Measurements from ENCODE around the gene SUFU. TPM values are rescaled to one million over a fixed set of nuclear protein-coding genes. Genes with fewer than 3 reads are reported as not detected.

The SUFU gene
- total RNA-seq, 1 donor from 2014 or later: 12.5 TPM

DNA sequence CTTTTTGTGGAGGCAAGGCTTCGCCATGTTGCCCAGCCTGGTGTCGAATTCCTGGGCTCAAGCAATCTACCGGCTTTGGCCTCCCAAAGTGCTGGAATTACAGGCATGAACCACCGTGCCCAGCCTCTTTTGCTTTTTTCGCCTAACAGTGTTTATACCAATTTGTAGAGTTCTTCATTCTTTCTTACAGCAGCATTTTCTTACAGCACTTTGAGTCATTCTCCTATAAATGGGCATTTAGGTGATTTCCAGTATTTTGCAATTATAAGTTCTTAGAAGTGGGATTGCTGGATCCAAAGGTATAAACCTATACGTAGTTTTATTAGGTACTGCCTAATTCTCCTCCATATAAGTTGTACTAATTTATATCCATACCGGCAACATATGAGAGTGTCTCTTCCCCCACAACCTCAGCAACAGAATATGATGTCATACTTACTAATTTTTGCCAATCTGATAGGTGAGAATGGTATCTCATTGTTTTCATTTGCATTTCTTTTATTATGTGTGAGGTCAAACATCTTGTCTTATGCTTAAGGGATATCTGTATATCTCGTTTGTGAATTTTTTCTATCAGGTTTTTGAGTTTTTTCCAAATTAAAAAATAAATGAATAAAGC, 39.1 kb downstream of the SUFU start:
- no peak for DNase-seq (ENCODE audit: extremely low spot score in 2 of 2)
- Histone ChIP-seq H3K27me3 (no peaks in the 10 kb centered on the region), H3K4me1 (peaks cover 21% of the 10 kb centered on the region), H3K4me3 (no peak overlapping the region), H3K36me3 (no peaks in the 10 kb centered on the region), H3K27ac (no peak overlapping the region), H3K9me3 (no peaks in the 10 kb centered on the region)
- TF ChIP-seq POLR2A (IDR thresholded peaks at IDR 0.05) (no peak), POLR2AphosphoS5 (IDR thresholded peaks at IDR 0.05; ENCODE audit: insufficient read depth in 1 of 2, low read depth in 1 of 2) (no peak)
- TF ChIP-seq, protein P1, sequence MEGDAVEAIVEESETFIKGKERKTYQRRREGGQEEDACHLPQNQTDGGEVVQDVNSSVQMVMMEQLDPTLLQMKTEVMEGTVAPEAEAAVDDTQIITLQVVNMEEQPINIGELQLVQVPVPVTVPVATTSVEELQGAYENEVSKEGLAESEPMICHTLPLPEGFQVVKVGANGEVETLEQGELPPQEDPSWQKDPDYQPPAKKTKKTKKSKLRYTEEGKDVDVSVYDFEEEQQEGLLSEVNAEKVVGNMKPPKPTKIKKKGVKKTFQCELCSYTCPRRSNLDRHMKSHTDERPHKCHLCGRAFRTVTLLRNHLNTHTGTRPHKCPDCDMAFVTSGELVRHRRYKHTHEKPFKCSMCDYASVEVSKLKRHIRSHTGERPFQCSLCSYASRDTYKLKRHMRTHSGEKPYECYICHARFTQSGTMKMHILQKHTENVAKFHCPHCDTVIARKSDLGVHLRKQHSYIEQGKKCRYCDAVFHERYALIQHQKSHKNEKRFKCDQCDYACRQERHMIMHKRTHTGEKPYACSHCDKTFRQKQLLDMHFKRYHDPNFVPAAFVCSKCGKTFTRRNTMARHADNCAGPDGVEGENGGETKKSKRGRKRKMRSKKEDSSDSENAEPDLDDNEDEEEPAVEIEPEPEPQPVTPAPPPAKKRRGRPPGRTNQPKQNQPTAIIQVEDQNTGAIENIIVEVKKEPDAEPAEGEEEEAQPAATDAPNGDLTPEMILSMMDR (IDR thresholded peaks at IDR 0.05): no peak
- intact Hi-C loops (cut with DNase I): no loop called here

DNA sequence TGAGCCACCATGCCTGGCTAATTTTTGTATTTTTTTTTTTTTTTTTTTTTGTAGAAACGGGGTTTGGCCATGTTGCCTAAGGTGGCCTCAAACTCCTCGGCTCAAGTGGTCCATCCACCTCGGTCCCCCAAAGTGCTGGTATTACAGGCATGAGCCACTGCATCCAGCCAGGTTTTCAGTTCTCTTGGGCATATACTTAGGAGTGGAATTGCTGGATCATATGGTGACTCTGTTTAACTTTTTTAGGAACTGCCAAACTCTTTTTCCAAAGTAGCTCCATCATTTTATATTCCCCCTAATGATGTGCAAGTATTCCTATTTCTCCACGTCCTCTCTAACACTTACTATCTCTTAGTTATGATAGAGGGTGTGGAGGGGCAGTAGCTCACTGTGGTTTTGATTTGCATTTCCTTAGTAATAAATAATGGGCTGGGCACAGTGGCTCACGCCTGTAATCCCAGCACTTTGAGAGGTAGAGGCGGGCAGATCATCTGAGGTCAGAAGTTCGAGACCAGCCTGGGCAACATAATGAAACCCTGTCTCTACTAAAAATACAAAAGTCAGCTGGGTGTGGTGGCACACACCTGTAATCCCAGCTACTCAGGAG, 41.6 kb downstream of the SUFU start:
- intact Hi-C loops (cut with DNase I): no loop called here
- H3K9me3 ChIP-seq: no peaks in the 10 kb centered on the region
- no peaks in the 10 kb centered on the region for H3K27me3 ChIP-seq
- no peak overlapping the region for H3K27ac ChIP-seq
- no peak for DNase-seq (ENCODE audit: extremely low spot score in 2 of 2)
- TF ChIP-seq POLR2AphosphoS5 (IDR thresholded peaks at IDR 0.05; ENCODE audit: insufficient read depth in 1 of 2, low read depth in 1 of 2) (no peak), POLR2A (IDR thresholded peaks at IDR 0.05) (no peak)
- TF ChIP-seq, protein P1 (IDR thresholded peaks at IDR 0.05): no peak
- peaks cover 21% of the 10 kb centered on the region for H3K4me1 ChIP-seq
- H3K36me3 ChIP-seq: no peaks in the 10 kb centered on the region
- no peak overlapping the region for H3K4me3 ChIP-seq

DNA sequence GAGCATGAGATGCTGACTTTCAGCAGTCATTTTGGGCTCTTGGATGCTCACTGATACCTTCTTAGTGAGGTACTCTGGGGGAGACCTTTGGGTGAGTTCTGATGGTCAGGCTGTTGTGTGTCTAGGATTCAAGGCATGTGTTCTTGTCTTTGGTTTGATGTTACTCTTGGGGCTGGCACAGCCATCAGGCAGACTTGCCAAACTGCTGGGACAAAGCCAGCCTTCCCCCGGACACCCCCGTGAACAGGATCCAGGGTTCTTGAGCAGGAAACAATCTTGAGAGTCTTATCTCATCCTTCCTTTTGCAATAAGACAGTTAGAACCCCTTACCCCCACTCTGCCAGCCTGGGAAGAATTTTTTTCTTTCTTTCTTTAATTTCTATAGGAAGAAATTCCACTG, 42.2 kb downstream of the SUFU start:
- H3K4me1 ChIP-seq: peaks cover 21% of the 10 kb centered on the region
- TF ChIP-seq POLR2A (IDR thresholded peaks at IDR 0.05) (no peak), POLR2AphosphoS5 (IDR thresholded peaks at IDR 0.05; ENCODE audit: insufficient read depth in 1 of 2, low read depth in 1 of 2) (no peak)
- TF ChIP-seq, protein P1 (IDR thresholded peaks at IDR 0.05): no peak
- no peak for DNase-seq (ENCODE audit: extremely low spot score in 2 of 2)
- no peak overlapping the region for H3K27ac ChIP-seq
- no peak overlapping the region for H3K4me3 ChIP-seq
- H3K9me3 ChIP-seq: no peaks in the 10 kb centered on the region
- H3K27me3 ChIP-seq: no peaks in the 10 kb centered on the region
- intact Hi-C loops (cut with DNase I): no loop called here
- H3K36me3 ChIP-seq: peaks cover 0 to 4% of the 10 kb centered on the region in 2 donors

DNA sequence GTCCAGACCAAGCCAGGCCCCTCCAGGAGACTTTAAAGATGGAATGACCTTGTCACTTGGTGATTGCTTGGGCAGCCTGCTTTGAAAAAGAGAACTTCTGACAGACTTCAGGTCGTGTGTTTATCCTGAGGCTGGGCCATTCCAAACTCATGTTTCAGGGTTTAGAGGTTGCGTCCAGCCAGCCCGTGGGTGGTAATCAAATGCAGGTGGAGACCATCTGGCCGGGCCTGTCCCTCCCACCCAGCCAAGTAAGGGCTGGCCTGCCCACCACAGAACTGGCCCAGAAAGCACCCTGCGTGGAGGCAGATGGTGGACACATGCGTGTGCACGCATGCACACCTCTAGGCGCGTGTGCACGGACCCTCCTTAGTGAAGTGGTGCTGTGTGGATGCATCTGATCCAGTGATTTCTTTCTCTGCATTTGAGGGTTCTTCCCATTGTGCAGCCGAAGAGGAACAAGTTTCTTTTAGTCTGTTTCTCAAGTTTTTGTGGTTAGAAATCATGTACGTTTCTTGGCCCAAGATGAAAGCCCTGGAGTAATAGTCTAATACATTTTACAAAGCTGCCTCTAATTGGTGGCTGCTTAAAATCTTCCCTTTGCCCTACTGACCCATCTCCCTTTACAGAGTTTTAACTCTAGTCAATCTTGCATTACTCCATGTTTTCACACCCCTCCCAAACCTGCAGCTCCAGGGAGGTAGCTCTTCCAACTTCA, 43.0 kb downstream of the SUFU start:
- Histone ChIP-seq H3K4me3 (no peak overlapping the region), H3K27ac (no peak overlapping the region), H3K4me1 (peaks cover 21% of the 10 kb centered on the region), H3K27me3 (no peaks in the 10 kb centered on the region), H3K9me3 (no peaks in the 10 kb centered on the region), H3K36me3 (peaks cover 0 to 6% of the 10 kb centered on the region in 2 donors)
- intact Hi-C loops (cut with DNase I): no loop called here
- no peak for TF ChIP-seq POLR2A (IDR thresholded peaks at IDR 0.05)
- TF ChIP-seq POLR2AphosphoS5 (IDR thresholded peaks at IDR 0.05; ENCODE audit: insufficient read depth in 1 of 2, low read depth in 1 of 2): peak in 1 of 2 donors; percentile 35
- no peak for DNase-seq (ENCODE audit: extremely low spot score in 2 of 2)

DNA sequence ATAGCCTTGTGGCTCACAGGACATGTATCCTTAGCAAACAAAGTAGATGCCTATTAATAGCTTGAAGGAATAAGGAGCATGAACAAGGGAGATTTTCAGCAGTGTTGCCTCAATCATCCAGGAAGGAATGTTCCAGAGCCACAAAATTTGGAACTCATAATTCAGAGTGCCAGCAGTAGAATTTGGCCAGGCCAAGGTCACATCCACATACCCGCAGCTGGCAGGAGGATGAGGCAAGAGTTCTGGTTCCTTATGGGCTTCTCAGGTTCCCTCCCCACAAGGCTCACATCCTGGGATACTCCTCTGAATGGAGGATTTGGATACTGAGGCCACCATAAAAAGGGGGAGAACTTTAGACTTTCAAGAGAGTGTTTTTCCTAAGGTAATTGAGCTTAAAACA, 45.8 kb downstream of the SUFU start:
- peaks cover 0 to 6% of the 10 kb centered on the region in 2 donors for H3K36me3 ChIP-seq
- H3K4me1 ChIP-seq: peaks cover 21% of the 10 kb centered on the region
- no peak for DNase-seq (ENCODE audit: extremely low spot score in 2 of 2)
- intact Hi-C loops (cut with DNase I): no loop called here
- H3K4me3 ChIP-seq: no peak overlapping the region
- no peaks in the 10 kb centered on the region for H3K27me3 ChIP-seq
- no peaks in the 10 kb centered on the region for H3K9me3 ChIP-seq
- H3K27ac ChIP-seq: no peak overlapping the region
- TF ChIP-seq POLR2AphosphoS5 (IDR thresholded peaks at IDR 0.05; ENCODE audit: insufficient read depth in 1 of 2, low read depth in 1 of 2) (no peak), POLR2A (IDR thresholded peaks at IDR 0.05) (no peak)
- TF ChIP-seq, protein P1 (IDR thresholded peaks at IDR 0.05): no peak

Data from vagina (tissue), 2 donors.